Lower lobe of right lung (tissue), 2 donors: ENCODE results near the gene BLVRA. TPM values are rescaled to one million over a fixed set of nuclear protein-coding genes. Genes with fewer than 3 reads are reported as not detected.

Source experiments
- ATAC-seq, 2 donors: fragments of 200-7000 bp; cut with Tn5 transposase; one replicate each; pipeline ENCODE4 v1.9.1; 2020 to 2022; ENCODE audit warnings: mild to moderate bottlenecking in 2 of 2, moderate library complexity in 2 of 2
- DNase-seq: peaks from one replicate; pipeline ENCODE4 v3.0.0-alpha.2; 2020
- H3K27ac ChIP-seq: fragments of 200-600 bp; one replicate; pipeline ENCODE4 v1.8.0; 2022
- H3K27me3 ChIP-seq: fragments of 200-600 bp; one replicate; pipeline ENCODE4 v1.8.0; 2022; ENCODE audit warnings: low read depth
- H3K36me3 ChIP-seq: fragments of 200-600 bp; one replicate; pipeline ENCODE4 v1.8.0; 2022; ENCODE audit warnings: mild to moderate bottlenecking
- H3K4me1 ChIP-seq: fragments of 200-600 bp; one replicate; pipeline ENCODE4 v1.8.0; 2022
- H3K4me3 ChIP-seq: fragments of 200-600 bp; one replicate; pipeline ENCODE4 v1.8.0; 2022; ENCODE audit warnings: mild to moderate bottlenecking
- H3K9me3 ChIP-seq: fragments of 200-600 bp; one replicate; pipeline ENCODE4 v1.8.0; 2022
- intact Hi-C: fragments of 100-400 bp; cut with DNase I; formaldehyde crosslinking; loops from one replicate; pipeline ENCODE4 v1.11.0; 2022
- total RNA-seq: library from RNA; stranded (reverse); fragmentation: NEBNext Ultra II Directional; extraction: Animal tissue kit (Norgen Biotek cat#: 25700); gene quantifications from one replicate; pipeline ENCODE4 v1.2.1, GENCODE V29; 2021
- TF ChIP-seq, protein P1 (sequence below): fragments of 200-600 bp; IDR thresholded peaks from one replicate; pipeline ENCODE4 v1.8.0; 2022; ENCODE audit warnings: antibody characterized with exemption, mild to moderate bottlenecking
- donor health status: DM: no; HTN: yes; CAD: no; lungs with severe emphysema.

Gene BLVRA
- total RNA-seq, 1 donor from 2014 or later, result 106 TPM

DNA sequence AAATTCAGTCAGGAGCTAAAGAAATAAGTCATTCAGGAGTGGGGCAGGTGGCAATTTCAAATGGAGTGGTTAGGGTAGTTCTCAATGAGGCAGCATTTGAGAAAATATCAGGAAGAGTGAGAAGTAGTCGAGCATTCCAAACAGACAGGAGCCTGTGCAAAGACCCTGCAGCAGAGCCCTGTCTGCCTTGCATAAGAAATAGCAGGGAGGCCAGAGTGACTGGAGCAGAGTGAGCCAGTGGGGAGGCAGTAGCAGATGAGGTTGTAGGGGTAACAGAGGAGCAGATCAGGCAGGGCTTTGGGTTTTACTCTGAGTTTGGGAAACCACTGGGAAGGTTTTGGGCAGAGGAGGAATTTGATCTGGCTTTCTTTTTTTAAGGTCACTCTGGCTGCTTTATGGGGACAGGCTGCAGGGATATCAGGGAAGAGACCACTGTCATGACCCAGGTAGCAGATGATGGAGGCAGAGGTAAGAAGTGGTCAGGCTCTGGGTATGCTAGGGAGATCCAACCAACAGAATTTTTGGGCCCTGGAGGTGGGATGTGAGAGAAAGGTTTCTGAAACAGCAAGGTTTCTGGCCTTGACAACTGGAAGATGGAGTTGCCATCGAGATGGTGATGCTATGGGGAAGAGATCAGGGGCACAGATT is 1.3 kb upstream of the BLVRA start:
- H3K4me3 ChIP-seq, result no peak overlapping the region
- ATAC-seq (no peak), DNase-seq (no peak)
- no peaks in the 10 kb centered on the region for H3K27me3 ChIP-seq
- no peak overlapping the region for H3K27ac ChIP-seq
- TF ChIP-seq, protein P1, sequence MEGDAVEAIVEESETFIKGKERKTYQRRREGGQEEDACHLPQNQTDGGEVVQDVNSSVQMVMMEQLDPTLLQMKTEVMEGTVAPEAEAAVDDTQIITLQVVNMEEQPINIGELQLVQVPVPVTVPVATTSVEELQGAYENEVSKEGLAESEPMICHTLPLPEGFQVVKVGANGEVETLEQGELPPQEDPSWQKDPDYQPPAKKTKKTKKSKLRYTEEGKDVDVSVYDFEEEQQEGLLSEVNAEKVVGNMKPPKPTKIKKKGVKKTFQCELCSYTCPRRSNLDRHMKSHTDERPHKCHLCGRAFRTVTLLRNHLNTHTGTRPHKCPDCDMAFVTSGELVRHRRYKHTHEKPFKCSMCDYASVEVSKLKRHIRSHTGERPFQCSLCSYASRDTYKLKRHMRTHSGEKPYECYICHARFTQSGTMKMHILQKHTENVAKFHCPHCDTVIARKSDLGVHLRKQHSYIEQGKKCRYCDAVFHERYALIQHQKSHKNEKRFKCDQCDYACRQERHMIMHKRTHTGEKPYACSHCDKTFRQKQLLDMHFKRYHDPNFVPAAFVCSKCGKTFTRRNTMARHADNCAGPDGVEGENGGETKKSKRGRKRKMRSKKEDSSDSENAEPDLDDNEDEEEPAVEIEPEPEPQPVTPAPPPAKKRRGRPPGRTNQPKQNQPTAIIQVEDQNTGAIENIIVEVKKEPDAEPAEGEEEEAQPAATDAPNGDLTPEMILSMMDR, result no peak
- H3K9me3 ChIP-seq, result no peaks in the 10 kb centered on the region
- H3K36me3 ChIP-seq, result no peaks in the 10 kb centered on the region
- intact Hi-C loops, result no loop called here
- H3K4me1 ChIP-seq, result peaks cover 33% of the 10 kb centered on the region

DNA sequence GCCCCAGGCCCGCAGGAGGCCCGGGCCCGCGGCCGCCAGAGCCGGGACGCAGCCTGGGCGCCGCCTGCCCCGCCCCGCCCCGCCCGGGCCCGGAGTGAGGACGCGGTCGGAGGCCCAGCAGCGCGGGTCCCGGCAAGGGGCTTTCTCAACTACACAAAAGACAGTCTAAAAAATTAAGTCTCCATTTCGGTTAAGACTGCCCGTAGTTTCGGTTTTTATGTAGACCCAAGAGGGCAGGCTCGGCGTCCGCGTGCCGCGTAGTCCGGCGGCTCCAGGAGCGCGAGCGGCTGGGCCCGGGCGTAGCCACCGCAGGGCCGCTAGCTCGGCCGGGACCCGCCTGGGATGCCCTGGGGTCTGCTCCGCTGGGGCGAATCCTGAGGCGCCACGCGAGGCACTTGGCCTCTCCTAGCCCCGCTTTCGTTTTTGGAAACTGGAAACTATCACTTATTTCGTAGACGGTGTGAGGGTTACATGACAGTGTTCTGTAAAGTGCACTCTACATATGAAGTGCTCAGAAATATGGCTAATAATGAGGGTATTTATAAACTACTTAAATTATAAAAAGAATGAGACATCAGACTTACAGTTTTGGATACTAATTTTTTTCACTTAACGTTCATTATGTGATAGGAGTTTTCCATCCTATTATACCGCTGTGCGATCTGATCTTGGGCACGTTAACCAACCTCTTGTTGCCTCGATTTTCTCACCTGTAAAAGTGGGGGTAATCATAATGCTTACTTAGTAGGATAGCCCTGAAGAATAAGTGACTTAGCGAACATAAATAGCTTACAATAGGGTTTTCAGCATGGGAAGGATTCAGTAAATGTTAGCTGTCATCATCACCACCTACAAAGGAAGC is 573 bp downstream of the BLVRA start:
- intact Hi-C loops, result no loop called here
- ATAC-seq (peak; percentile 79 to 85), DNase-seq (peak; percentile 68)

DNA sequence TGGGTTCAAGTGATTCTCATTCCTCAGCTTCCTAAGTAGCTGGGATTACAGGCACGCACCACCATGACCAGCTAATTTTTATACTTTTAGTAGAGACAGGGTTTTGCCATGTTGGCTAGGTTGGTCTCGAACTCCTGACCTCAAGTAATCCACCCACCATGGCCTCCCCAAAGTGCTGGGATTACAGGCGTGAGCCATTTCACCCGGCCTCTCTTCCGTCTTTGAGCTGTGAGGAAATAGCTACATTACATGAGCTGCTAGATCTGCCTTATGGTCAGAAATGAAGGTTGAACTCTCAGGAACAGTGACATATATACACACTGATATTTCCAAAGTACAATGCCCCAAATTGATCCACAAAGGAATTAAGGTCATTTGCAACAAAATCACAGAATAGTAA is 2.4 kb downstream of the BLVRA start:
- no peaks in the 10 kb centered on the region for H3K36me3 ChIP-seq
- H3K27ac ChIP-seq, result no peak overlapping the region
- no peaks in the 10 kb centered on the region for H3K9me3 ChIP-seq
- H3K4me1 ChIP-seq, result peaks cover 58% of the 10 kb centered on the region
- no peak overlapping the region for H3K4me3 ChIP-seq
- DNase-seq (no peak), ATAC-seq (no peak)
- intact Hi-C loops, result no loop called here
- no peaks in the 10 kb centered on the region for H3K27me3 ChIP-seq
- TF ChIP-seq, protein P1, result no peak

More for the DNA sequence above, 573 bp downstream of the BLVRA start:
- Histone ChIP-seq H3K4me1 (peaks cover 50% of the 10 kb centered on the region), H3K36me3 (no peaks in the 10 kb centered on the region), H3K27me3 (no peaks in the 10 kb centered on the region), H3K4me3 (peak overlapping the region; percentile 88), H3K9me3 (no peaks in the 10 kb centered on the region), H3K27ac (peak overlapping the region; percentile 88)
- TF ChIP-seq, protein P1, result no peak

DNA sequence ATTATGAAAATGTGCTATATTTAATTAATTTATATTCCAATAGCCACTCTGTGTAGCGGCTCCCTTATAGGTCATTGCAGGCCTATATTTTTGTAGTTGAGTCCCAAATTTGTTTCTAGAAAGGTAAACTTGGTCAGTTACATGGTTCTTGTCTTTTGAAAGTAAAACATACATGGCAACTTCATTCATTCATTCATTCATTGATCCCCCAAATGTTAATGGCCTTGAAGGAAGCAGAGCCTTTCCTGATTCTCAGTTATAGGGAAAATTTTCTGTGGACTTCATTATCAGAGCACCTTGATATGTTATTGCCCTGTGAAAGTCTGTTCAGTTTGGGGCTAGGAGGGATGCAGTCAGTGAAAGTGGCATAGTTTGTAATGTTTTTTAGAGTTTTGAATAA is 2.9 kb downstream of the BLVRA start:
- Histone ChIP-seq H3K27me3 (no peaks in the 10 kb centered on the region), H3K4me3 (no peak overlapping the region), H3K4me1 (peaks cover 58% of the 10 kb centered on the region), H3K36me3 (no peaks in the 10 kb centered on the region), H3K27ac (peak overlapping the region; percentile 28), H3K9me3 (no peaks in the 10 kb centered on the region)
- TF ChIP-seq, protein P1, result no peak
- no peak for DNase-seq
- ATAC-seq, result no peak
- intact Hi-C loops, result no loop called here

DNA sequence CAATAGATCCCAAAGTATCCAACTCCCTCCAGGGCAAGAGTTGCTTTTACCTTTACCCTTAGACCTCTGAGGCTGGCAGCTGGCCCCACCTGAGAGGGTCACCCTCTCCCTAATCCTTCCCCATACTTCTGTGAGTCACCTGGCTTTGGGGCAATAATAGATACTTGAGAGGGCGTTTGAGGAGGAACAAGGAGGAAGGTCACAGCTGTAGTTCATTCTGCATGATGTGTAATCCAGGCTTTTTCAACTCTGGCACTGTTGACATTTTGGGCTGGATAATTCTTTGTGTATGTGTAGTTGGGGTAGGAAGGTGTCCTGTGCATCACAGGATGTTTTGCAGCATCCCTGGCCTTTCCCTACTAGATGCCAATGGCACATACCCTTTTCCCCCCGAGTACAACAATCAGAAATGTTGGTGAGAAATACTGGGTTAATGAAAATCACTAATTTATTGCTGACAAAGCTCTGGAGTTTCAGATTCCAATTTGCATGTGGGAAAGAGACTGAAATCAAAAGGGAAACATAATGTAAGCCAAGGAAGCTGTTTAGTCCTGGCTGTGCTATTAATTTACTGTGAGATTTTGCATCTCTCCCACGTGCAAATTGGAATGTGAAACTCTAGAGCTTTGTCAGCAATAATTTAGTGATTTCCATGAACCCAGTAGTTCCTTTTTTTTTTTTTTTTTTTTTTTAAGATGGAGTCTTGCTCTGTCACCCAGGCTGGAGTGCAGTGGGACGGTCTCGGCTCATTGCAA is 3.6 kb downstream of the BLVRA start:
- TF ChIP-seq, protein P1, result no peak
- Histone ChIP-seq H3K27ac (peak overlapping the region; percentile 28), H3K4me1 (peaks cover 58% of the 10 kb centered on the region), H3K9me3 (no peaks in the 10 kb centered on the region), H3K36me3 (no peaks in the 10 kb centered on the region), H3K27me3 (no peaks in the 10 kb centered on the region), H3K4me3 (no peak overlapping the region)
- ATAC-seq (no peak), DNase-seq (no peak)
- intact Hi-C loops, result no loop called here
